GM10266 (cell line): ENCODE data around the gene SPEG.

Source experiments
- DNase-seq: peaks from one replicate; pipeline ENCODE4 v3.0.0; 2012; ENCODE audit errors: extremely low spot score
- CTCF ChIP-seq: IDR thresholded peaks from 2 replicates; pipeline ENCODE4 v1.5.1; 2012; ENCODE audit warnings: mild to moderate bottlenecking, low read depth; ENCODE audit not compliant: control insufficient read depth, insufficient read depth; ENCODE audit errors: missing control alignments

Gene SPEG

GRCh38 chr2:219464286-219465032 lies 29.8 kb downstream of the SPEG start:
- DNase-seq: no peak
- no peak for TF ChIP-seq CTCF

- DNase-seq: no peak
- no peak for TF ChIP-seq CTCF
Observed at GRCh38 chr2:219465659-219466561, 31.3 kb downstream of the SPEG start.

- no peak for DNase-seq
- no peak for TF ChIP-seq CTCF
Observed at GRCh38 chr2:219466816-219467735, 32.4 kb downstream of the SPEG start.

GRCh38 chr2:219467736-219468075 lies 33.1 kb downstream of the SPEG start:
- TF ChIP-seq CTCF: no peak
- DNase-seq: no peak

GRCh38 chr2:219468410-219469185 lies 34.0 kb downstream of the SPEG start:
- TF ChIP-seq CTCF: no peak
- no peak for DNase-seq

- no peak for TF ChIP-seq CTCF
- DNase-seq: no peak
Observed at GRCh38 chr2:219469186-219469724, 34.6 kb downstream of the SPEG start.
